Activated B cell treated with CpG ODN at 0.5 μM for 24 hours (primary cell): ENCODE results near the gene STRADA. TPM values are rescaled to one million over a fixed set of nuclear protein-coding genes. Genes with fewer than 3 reads are reported as not detected.

Source experiments
- ATAC-seq: fragments of 200-7000 bp; cut with Tn5 transposase; one replicate; pipeline ENCODE4 v1.10.0; 2021; ENCODE audit warnings: low read depth, mild to moderate bottlenecking, moderate library complexity
- CTCF ChIA-PET: fragments of 350-600 bp; sonication (Branson Sonifier 250); formaldehyde crosslinking; loops from one replicate; lab custom pipeline; 2021; ENCODE audit warnings: antibody characterized with exemption; lab: Charles Lee
- POLR2A ChIA-PET: fragments of 350-600 bp; sonication (Branson Sonifier 250); formaldehyde crosslinking; loops from one replicate; lab custom pipeline; 2021; ENCODE audit warnings: antibody characterized with exemption; lab: Charles Lee
- DNase-seq: peaks from one replicate; pipeline ENCODE4 v3.0.0; 2022
- H3K27ac Mint-ChIP-seq: one replicate; pipeline ENCODE4 v1.8.0; 2020; ENCODE audit warnings: mixed read lengths
- H3K27me3 Mint-ChIP-seq: one replicate; pipeline ENCODE4 v1.8.0; 2021; ENCODE audit warnings: mixed read lengths
- H3K36me3 Mint-ChIP-seq: one replicate; pipeline ENCODE4 v1.8.0; 2021; ENCODE audit warnings: low read depth, mixed read lengths
- H3K4me1 Mint-ChIP-seq: one replicate; pipeline ENCODE4 v1.8.0; 2021; ENCODE audit warnings: mixed read lengths
- H3K4me3 Mint-ChIP-seq: one replicate; pipeline ENCODE4 v1.8.0; 2020; ENCODE audit warnings: mild to moderate bottlenecking, mixed read lengths
- H3K9me3 Mint-ChIP-seq: one replicate; pipeline ENCODE4 v1.8.0; 2020; ENCODE audit warnings: mixed read lengths
- intact Hi-C: fragments of 100-400 bp; cut with micrococcal nuclease; formaldehyde crosslinking; loops from one replicate; pipeline ENCODE4 v1.15.1; 2024
- total RNA-seq: library from RNA; stranded (reverse); gene quantifications from 2 replicates; pipeline ENCODE4 v1.2.3, GENCODE V29; 2022
- TF ChIP-seq, protein P1 (sequence below): fragments of 200-600 bp; IDR thresholded peaks from one replicate; pipeline ENCODE4 v1.8.0; 2022; ENCODE audit warnings: antibody characterized with exemption, mild to moderate bottlenecking

STRADA gene
- total RNA-seq, 1 donor from 2014 or later, result 80.2 TPM

DNA sequence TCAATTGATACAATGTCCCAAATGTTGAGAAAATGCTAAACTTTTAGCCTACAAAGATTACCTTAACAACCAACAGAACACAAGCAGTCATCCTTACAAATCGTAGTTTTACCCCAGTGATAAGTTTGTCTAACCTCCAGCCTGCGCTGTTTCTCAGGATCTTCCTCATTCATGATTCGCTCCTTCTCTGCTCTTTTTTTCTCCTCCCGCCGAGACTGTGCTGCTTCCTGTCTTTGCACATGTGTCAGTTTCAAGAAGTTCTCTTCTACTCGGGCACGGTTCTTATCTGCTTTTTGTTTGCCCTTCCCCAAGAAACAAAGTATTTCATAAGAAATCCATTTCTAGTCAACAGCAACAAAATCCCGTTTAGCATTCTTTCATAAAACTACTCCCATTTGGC is 10.2 kb upstream of the STRADA start:
- DNase-seq (no peak), ATAC-seq (peak; percentile 77)
- H3K36me3 Mint-ChIP-seq, result peaks cover 79% of the 10 kb centered on the region
- H3K27me3 Mint-ChIP-seq, result no peaks in the 10 kb centered on the region
- POLR2A ChIA-PET, result interaction anchor here (1.1 to 1.6 kb wide), 2 partner anchors 9 to 10 kb away, joined by 7 to 14 read pairs; no protein-coding TSS in a partner anchor
- H3K9me3 Mint-ChIP-seq, result no peaks in the 10 kb centered on the region
- peak overlapping the region; percentile 48 for H3K4me3 Mint-ChIP-seq
- peaks cover 9% of the 10 kb centered on the region for H3K4me1 Mint-ChIP-seq
- TF ChIP-seq, protein P1, sequence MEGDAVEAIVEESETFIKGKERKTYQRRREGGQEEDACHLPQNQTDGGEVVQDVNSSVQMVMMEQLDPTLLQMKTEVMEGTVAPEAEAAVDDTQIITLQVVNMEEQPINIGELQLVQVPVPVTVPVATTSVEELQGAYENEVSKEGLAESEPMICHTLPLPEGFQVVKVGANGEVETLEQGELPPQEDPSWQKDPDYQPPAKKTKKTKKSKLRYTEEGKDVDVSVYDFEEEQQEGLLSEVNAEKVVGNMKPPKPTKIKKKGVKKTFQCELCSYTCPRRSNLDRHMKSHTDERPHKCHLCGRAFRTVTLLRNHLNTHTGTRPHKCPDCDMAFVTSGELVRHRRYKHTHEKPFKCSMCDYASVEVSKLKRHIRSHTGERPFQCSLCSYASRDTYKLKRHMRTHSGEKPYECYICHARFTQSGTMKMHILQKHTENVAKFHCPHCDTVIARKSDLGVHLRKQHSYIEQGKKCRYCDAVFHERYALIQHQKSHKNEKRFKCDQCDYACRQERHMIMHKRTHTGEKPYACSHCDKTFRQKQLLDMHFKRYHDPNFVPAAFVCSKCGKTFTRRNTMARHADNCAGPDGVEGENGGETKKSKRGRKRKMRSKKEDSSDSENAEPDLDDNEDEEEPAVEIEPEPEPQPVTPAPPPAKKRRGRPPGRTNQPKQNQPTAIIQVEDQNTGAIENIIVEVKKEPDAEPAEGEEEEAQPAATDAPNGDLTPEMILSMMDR, result no peak
- intact Hi-C loops, result loop anchor here (1.0 to 2.0 kb wide), 2 partner anchors 10 to 21 kb away; partner anchors contain the start of gene CCDC47
- peak overlapping the region; percentile 77 for H3K27ac Mint-ChIP-seq
- CTCF ChIA-PET, result no interaction called here

DNA sequence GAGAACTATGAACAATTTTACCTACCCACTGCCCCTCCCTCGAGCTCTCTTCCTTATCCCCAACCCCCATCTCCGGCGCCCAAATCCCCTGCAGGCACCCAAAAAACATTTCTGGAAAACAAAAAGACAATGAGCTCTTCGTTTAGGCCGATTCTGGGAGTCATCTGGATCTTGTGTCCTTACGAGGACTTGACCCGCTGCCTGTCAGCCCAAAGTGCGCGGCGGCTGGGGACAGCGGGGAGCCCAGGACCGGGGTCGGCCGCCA is 524 bp downstream of the STRADA start:
- H3K9me3 Mint-ChIP-seq, result no peaks in the 10 kb centered on the region
- H3K27me3 Mint-ChIP-seq, result no peaks in the 10 kb centered on the region
- H3K36me3 Mint-ChIP-seq, result peaks cover 21% of the 10 kb centered on the region
- POLR2A ChIA-PET, result interaction anchor here (0.6 to 5.6 kb wide), 11 partner anchors 11 to 119 kb away, joined by 3 to 295 read pairs (median 4); partner anchors contain the start of genes CCDC47, DDX42, LIMD2 and MAP3K3
- intact Hi-C loops, result loop anchor here (1.0 to 5.0 kb wide), 5 partner anchors 32 to 521 kb away; partner anchors contain the start of genes CCDC47, DCAF7, ERN1 and MAP3K3
- ATAC-seq (no peak), DNase-seq (no peak)
- TF ChIP-seq, protein P1, result no peak
- H3K27ac Mint-ChIP-seq, result peak overlapping the region; percentile 96
- CTCF ChIA-PET, result no interaction called here
- H3K4me3 Mint-ChIP-seq, result peak overlapping the region; percentile 86
- H3K4me1 Mint-ChIP-seq, result peaks cover 28% of the 10 kb centered on the region

DNA sequence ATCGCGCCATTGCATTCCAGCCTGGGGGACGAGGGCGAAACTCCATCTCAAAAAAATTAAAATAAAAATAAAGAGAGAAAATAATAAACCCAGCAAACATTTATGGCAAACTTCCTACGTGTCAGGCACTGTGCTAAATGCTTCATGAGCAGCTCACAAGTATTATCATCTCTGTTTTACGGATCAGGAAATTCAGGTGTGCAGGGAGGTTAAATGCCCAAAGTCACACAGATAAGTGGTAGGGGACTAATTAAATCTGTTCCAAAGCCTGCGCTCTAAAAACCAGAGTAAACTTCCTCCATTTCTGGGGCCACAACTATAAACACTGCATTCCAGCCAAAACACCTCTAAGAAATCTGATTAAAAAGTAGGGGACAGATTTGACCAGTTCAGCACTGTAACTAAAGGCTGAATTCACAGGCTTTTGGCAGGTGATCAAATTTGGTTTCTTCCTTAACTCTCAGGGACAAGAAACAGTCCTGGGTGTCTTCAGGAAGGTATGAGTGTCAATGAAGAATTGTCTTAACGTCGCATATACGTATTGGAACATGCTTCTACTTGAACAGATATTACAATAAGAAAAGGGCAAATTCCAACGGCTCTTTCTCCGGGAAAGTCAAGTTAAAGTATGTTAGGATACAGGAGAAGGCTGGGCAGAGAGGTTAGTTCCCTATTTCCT is 996 bp downstream of the STRADA start:
- ChIA-PET CTCF (no interaction called here), POLR2A (interaction anchor here (0.6 to 5.6 kb wide), 11 partner anchors 11 to 119 kb away, joined by 3 to 295 read pairs (median 4); partner anchors contain the start of genes CCDC47, DDX42, LIMD2 and MAP3K3)
- Mint-ChIP-seq H3K9me3 (no peaks in the 10 kb centered on the region), H3K27ac (peak overlapping the region; percentile 96), H3K4me1 (peaks cover 28% of the 10 kb centered on the region), H3K36me3 (peaks cover 16% of the 10 kb centered on the region), H3K27me3 (no peaks in the 10 kb centered on the region), H3K4me3 (peak overlapping the region; percentile 86)
- ATAC-seq, result no peak
- no peak for DNase-seq
- intact Hi-C loops, result loop anchor here (1.0 to 5.0 kb wide), 5 partner anchors 33 to 522 kb away; partner anchors contain the start of genes CCDC47, DCAF7, ERN1 and MAP3K3
- TF ChIP-seq, protein P1, result no peak

DNA sequence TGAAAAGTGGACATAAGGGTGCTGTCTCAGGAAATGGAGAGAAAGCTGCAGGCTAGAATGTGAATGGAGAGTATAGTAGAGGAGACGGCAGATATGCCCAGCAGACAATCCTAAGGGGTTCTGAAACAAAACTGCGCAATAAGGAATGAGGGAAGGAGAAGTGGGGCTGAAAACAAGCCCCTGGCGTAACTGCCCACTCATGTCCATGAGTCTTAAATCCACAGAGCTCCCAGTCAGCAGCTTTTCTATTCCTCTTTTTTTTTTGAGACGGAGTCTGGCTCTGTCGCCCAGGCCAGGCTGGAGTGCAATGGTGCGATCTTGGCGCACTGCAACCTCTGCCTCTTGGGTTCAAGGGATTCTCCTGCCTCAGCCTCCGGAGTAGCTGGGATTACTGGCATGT is 5.9 kb downstream of the STRADA start:
- no peaks in the 10 kb centered on the region for H3K9me3 Mint-ChIP-seq
- ATAC-seq, result no peak
- intact Hi-C loops, result no loop called here

More for the DNA sequence above, 5.9 kb downstream of the STRADA start:
- H3K4me3 Mint-ChIP-seq, result no peak overlapping the region
- POLR2A ChIA-PET, result interaction anchor here (0.6 to 2.7 kb wide), 2 partner anchors 24 to 38 kb away, joined by 3 to 14 read pairs; partner anchors contain the start of genes CCDC47 and DDX42
- H3K36me3 Mint-ChIP-seq, result peaks cover 9% of the 10 kb centered on the region
- CTCF ChIA-PET, result interaction anchor here (0.8 kb wide), 1 partner anchor 30 kb away, joined by 3 read pairs; no protein-coding TSS in a partner anchor
- TF ChIP-seq, protein P1, result no peak
- no peak for DNase-seq
- H3K27me3 Mint-ChIP-seq, result no peaks in the 10 kb centered on the region
- no peak overlapping the region for H3K27ac Mint-ChIP-seq
- H3K4me1 Mint-ChIP-seq, result peaks cover 10% of the 10 kb centered on the region
